Activated T-cell treated with anti-CD3 and anti-CD28 coated beads for 24 hours (primary cell): ENCODE measurements around the gene KRT1.

ENCODE experiments used
- DNase-seq: peaks from one replicate; pipeline ENCODE4 v3.0.0-alpha.2; 2020; ENCODE audit warnings: low read depth

KRT1 gene

DNA sequence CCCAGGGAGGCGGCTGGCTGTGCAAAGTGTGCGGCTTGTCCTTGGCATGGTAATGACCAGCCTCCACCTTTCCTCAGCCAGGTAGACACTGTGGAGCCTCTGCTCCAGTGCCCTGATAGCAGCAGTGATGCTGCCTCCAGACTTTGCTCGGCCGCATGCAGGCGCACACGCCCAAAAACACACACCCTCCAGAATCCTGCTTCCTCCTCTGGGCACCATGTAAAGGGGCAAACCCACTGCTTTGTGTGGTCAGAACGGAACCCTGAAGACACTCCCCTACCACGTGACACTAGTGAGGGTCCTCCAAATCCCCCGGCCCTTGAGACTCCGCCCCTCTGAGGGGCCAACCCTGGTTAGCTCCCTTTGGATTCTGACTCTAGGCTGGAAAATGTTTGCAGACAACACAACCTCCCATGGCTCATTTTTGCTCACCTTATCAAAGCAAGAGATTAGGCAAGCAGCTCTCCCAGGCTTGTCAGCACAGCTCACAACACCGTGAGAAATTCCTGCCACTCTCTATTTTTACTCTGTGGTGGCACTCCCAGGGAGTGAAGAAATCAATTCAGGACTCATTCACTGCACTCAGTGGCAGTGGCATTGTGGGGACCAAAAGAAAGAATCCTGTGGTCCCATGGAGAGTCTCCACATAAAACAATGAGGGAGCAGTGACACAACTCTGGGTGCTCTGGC is 18.6 kb upstream of the KRT1 start:
- no peak for DNase-seq

DNA sequence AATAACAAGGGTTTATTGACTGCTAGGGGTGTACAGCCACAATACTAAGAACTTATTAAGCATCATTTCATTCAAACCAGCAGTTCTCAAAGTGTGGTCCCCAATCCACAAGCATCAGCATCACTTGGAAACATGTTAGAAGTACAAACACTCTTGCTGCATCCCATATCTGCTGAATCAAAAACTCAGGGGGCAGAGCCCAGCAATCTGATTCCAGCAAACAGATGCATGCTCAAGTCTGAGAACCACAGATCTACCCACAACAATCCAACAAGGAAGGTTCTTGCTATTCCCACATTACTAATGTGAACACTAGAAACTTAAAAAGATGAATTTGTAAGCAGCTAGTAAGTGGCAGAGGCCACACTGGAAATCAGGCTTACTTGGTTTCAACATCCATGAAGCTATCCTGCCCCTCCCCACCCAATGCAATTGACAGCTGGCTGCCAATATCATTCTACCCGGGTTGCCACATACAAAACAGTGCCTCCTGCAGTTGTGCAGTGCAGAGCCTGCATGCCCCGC is 16.9 kb upstream of the KRT1 start:
- no peak for DNase-seq

DNA sequence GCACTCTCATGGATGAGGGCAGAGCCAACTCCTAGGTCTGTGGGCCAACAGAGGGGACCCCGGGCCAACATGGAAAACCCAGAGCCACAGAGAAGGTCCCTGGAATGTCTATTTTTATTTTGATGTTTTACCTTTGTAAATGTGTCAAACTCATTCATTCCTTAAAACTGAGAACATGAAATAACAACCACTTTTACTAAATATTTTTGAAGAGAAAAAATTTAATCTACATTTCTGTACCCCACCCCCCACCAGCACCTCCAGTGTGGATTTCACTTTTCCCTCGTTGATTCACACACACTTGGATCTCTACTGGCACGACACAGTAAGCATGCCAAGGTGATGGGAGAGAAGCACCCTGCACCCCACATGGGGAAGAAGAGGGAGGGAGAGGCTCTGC is 16.4 kb upstream of the KRT1 start:
- no peak for DNase-seq

DNA sequence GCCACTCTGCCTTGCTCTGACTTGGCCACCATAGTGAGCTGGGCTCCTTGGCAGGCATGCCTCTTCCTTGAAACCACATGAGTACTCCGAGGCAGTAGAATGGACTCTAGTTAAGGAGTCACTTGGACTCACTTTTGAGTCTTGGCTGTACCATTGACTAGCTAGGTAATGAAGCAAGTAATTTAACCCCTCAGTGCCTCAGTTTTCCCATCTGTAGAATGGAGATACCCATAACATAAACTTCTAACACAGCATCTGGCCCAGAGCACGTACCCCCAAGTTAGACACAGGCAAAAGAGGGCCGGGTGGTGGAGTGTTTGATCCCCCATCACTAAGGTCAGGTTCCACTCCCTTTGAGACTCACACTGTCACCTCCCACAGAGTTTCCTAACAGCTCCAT is 14.8 kb upstream of the KRT1 start:
- no peak for DNase-seq

DNA sequence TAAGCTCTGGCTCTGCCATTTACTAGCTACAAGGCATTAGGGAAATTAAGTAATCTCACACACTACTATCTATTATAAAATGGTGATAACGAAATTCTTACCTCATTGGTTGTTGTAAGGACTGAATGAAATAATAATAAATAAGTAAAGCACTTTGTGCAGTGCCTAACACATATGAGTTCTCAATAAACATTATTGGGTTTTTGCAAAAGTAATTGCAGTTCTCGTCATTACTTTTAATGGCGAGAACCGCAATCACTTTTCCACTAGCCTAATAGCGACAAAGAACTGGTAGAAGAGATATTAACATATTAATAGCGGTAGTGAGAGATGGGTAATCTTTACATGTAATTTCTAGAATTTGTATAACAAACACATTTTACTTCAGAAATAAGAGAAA is 13.9 kb upstream of the KRT1 start:
- no peak for DNase-seq

DNA sequence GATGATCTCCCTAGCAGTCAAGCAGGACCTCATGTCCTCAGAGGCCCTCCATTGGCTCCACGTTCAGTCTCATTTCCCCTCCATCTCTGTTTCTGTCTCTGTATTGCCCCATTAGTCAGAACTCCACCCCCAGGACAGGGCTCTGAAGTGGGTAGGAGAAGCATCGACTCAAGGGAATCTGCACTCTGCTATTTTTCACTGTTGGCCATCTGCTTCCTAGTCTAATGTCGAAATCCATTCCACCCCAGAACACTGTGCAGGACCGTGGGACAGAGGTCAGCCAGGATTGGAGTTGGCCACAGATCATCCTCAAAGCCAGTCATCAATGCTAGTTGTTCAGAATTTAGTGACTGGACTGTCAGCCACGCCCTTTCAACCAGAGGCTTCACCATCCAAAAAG is 13.1 kb upstream of the KRT1 start:
- no peak for DNase-seq

DNA sequence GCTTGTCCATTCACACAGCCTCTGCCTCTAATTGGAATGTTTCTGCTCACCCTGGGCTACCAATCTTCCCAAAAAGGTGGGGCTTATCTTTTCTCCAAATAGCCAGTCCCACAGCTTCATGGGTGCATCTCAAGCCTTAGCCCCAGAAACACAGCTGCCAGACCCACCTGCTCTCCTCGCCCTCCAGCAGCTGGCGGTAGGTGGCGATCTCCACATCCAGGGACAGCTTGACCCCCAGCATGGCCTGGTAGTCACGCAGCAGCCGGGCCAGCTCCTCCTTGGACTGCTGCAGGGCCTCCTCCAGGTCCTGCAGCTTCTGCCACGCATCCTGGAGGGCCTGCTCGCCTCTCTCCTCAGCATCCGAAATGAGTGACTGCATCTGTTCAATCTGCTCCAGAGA is 12.0 kb upstream of the KRT1 start:
- DNase-seq = no peak

DNA sequence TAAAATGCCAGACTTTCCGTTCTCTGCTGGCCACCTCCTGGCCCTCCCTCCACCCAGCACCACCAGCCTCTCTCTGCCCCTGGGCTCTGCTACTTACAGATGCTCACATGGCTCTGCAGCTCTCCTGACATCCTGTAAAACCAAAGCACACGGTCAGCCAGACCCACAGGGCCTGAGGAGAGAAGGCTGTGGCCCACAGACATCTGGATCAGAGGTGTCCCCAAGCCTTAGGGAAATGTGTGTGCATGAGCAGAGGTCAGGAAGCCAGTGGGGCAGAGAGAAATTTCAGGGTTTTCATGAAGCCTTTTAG is 11.6 kb upstream of the KRT1 start:
- DNase-seq = no peak

DNA sequence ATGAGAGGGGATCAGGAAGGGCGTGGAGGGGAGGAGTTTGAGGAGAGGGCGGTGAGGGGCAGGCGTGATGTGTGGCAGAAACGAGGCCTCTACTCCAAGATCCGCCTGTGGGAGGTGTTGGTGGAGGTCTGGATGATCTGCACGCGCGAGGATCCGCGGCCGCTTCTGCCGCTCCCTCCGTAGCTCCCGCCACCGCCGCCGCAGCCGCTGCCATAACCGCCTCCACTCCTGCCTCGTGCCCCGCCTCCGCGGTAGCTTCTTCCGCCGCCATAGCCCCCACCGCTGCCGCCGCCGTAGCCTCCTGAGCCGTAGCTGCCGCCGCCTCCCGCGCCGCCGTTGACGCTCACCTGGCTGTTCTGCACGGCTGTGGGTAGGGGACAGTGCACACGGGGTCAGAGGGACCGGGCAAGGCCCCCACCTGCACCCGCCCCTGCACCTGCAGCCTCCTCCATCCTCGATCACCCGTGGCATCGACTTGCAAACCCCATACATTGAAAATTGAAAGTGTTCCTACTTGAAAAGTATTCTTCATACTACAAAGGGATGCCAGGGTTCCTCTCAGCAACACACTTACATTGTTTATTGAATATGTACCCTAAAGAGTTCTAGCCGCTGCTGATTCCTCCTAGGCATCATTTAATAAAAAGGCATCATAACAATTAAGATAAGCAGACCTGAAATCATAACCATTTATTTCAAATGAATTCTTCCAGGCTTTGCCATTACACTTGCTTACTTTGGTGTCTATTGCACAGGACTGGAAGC is 11.1 kb upstream of the KRT1 start:
- DNase-seq = peak; percentile 32

DNA sequence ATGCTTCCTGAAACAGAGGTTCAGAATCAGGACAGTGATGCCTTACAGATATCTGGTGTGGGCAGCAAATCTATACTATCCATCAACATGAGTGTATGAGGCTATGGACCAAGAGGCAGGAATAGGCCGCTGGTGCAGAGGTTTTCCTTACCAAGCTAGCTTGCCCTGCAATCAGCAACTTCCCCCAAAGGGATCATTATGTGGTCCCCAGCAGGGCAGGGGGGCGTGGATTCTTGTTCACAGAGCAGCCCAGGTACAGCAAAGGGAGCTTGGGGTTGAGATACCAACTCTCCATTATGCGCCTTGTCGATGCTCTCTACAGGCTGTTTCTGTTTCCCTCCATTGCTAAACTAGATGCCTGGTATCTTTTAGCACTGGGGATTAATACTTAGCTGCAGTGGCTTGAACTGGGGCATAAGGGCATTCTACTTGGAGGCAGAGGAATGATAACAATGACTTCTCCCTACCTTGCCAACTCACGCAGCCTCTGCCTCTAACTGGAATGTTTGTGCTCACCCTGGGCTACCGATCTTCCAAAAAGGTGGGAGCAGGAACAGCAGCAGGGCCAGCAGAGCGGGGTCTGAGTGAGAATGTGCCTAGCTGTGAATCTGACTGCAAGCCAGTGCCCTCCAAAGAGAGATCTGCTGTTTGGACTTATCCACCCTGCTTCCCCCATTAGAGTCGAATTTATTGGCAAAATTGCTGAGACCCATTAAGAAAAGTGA is 10.3 kb upstream of the KRT1 start:
- DNase-seq = no peak

DNA sequence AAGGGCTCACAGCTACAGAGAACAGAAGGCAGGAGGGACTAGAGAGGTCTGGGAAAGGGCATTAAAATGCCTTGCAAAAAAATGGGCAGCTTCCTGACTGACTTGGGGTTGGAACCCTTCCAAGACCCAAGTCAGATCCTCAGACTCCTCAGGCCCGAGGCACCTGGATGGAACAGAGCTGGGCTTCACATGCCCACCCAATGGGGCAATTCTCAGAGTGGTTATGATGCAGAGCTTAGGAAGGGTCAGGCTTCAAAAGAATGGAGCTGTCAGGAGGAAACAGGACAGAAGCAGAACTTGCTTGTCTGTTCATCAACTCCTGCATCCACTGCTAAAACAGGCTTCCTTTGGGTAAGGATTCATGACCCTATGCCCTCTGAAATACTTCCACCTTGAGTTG is 9.7 kb upstream of the KRT1 start:
- DNase-seq = no peak

DNA sequence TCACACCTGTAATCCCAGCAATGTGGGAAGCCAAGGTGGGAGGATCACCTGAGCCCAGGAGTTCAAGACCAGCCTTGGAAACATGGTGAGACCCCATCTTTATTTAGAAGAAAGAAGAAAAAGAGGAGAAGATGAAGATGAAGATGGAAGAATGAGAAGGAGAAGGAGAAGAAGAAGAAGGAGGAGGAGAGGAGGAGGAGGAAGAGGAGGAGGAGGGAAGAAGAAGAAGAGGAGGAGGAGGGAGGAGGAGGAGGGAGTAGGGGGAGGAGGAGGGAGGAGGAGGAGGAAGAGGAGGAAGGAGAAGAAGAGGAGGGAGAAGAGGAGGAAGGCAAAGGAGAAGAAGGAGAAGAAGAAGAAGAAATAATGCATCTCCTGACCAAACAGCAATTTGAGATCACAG is 9.0 kb upstream of the KRT1 start:
- DNase-seq = no peak

DNA sequence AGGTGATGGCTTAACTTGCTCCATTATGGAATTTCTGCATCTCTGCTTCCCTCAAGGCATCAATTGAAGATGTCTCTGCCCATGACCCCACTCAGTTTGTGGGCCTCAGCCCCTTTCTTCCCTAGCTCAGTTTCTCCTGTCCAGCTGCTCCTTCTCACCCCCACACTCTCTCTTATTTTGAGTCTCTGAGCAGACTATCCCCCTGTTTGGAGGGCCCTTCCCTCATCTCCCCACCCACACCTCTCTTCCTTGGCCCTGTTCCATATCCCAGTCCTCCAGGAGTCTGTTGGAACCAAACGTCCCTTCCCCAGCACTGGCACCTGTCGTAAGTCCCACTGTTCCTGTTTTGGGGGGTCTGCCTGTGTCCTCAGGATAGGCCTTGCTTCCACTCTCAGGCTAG is 8.3 kb upstream of the KRT1 start:
- DNase-seq = no peak

DNA sequence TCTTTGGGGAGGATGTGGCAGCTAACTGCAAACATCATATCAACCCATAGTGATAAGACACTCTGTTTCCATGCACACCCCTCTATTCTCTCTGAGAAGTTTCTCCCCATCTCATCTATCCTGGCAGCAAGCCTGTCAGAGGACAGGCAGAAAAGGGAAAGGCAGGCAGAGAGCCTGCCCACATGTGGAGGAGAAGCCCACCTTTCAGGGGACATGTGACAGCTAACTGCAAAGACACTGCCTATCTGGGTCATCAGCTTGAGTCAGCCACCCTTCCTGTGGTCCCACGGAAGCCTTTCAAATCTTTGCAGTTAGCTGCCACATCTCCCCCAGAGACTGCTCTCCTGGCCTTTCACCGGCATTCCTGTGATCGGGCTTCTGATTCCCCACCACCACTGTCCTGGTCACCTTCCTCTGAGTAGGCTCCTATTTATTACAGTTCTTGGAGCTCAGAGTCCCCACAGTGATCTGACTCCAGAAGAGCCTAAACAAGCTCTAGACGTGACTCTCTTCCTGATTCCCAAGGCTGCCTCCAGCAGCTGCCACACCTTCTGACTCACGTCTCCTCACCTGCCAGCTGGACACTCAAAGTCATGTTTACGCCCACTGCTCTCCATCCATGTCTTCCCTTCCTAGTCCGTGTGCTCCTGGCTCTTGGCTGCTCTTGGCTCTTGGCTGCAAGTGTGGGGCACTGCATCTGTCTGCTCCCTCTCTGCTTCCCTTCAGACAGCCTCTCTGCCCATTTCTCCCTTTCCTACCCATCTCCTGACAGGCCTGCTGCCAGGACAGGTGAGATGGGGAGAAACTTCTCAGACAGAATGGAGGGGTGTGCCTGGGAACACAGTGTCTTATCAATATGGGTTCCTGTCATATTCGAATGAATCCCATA is 7.5 kb upstream of the KRT1 start:
- no peak for DNase-seq

DNA sequence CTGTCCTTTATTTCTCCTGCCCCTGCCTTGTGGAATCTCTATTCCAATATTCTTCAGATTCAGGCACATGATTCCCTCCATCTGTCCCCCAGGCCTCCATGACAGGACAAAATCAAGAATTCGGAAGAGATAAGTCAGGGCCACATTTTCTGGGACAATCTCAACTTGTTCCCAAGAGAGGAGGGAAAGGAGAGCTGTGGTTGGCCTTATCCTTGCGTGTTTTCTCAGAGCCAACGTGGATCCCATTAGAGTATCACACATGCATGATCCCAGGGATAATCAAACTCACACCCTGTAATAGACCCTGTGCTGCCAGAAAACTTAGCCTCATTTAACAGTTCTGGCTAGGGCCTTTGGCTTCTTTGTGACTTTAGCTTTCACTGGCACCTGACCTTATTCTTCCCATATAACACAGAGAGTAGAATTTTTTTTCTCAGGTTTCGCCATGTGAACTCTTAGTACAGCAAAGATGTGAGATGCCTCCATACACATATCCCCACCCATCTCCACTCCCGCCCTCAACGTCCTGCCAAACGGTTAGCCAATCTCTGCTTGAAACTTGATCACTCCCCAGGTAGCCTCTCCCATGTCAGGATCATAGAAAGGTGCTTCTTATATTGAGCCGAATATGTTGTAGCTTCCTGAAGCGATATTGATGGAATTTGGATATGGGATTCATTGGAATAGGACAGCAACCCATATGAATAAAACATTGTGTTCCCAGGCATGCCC is 6.7 kb upstream of the KRT1 start:
- no peak for DNase-seq

DNA sequence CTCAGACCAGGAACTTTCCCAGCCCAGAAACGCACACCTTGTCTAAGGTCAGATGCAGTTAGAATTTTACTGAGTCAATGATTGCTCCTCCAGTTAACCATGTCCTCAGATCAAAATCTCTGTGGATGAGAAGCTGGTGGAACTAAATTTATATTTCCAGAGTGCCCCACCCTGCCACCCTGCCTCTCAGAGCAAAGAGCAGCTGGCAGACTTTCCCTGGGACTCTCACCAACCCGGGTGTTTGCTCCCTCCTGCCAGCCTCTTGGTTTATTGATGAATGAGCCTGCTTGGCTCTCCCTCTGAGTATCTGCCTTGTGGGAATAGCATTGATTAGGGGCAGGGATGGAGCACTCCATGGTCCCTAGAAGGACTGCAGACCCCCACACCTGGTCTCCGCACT is 5.9 kb upstream of the KRT1 start:
- no peak for DNase-seq

DNA sequence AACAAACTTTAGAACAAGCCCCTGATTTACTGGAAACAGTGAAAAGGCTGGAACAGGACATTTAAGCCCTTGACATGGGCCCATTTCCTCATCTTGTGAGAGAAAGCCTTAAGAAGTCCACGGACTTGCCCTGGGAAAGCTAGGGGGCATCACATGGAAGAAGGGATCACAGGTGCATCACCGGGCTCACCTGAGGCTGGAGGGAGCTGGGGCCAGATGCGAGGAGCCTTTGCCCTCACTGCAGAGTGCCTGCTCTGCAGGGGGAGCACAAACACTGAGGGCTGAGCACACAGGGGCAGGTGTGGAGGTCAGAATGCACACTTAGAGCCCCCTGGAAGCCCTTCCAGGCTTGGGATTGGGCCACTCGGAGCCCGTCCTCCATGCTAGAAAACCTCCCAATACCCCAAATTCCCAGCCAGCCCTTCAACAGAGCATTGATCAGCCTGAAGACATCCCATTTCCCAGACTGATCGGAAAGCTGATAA is 5.2 kb upstream of the KRT1 start:
- no peak for DNase-seq

DNA sequence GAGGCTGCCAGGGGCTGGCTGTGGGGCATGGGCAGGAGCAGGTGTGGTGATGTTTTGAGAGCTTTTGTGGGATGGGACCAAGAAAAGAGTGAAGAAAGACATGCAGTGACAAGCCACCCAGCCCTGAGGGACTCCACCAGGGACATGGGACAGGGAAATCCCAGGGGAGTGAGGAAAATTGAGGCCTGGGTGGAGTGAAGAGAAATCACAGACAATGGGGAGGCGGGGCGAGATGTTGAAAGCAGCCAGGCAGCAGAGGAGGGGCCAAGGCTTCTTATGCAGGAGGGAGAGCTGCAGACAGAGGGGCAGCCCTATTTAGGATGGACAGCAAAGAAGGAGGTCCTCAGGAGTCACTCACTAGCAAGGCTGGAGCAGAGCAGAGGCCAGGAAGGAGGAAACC is 4.2 kb upstream of the KRT1 start:
- no peak for DNase-seq

DNA sequence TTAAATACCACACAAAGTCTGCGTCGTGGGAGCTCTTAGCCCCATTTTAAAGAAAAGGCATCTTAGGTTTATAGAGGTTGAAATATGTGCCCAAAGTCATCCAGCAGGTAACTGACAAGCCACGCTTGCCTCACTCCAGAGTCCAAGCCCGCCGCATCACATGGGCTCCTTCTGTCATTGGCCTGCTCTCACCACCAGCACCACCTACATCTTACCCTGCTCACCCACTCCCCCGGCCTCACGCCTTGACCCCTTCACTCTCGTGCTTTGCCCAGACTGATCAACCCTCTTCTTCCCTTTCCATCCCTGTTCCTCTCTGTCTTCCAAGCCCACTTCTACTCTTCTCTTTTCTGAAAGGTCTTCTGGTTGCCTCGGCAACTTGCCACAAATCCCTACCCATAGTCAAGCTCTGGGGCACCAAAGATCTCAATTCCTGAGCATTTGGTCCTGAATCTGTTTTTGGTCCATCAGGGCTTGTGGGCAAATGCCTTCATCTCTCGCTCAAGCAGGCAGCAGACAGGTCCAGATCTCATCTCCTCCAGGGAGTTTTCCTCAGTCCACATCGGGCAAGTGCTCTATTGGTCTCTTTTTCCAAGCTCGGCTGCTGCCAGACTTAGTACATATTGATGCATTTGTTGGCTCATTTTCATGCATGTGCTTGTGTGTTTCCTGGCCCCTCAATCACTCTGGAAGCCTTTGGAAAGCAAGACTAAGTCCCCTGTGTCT is 3.5 kb upstream of the KRT1 start:
- no peak for DNase-seq

DNA sequence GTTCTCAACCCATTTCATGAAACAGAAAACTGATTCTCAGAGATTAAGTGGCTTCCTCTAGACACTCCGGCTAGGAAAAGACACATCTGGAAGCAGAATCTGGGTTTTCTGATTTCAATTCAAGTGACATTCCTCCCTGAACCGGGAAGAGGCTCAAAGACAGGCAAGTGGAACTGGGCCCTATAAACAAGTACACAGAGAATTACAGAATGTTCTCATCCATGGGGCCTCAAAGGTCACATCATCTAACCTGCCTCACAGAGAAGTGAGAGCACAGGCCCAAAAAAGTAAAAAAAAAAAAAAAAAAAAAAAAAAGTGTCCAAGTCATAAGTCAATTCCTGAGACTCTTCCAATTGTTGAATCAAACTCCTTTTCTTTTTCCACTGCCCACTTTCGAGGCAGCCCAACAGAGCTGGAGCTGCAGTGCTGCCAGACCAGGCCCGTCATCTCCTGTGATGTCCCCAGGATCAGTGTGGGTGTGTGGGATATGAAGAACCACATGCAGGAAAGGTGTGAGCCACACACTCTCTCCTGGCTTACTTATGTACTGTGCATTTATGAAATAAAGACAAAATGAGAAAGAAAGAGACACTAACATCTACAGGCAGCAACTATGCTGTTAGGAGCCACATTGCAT is 2.8 kb upstream of the KRT1 start:
- DNase-seq = no peak

DNA sequence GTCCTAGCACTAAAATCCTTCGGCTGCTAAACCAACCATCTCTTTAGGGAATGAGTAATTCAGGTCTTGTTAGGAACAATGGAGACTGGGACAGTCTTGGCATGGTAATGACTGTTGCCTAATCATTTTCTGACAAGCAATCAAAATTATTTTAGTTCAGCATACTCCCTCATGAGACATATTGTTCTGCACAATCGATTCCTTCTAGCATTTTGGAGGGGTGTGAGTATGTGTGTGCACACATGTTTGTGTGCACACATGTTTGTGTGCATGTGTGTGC is 2.1 kb upstream of the KRT1 start:
- no peak for DNase-seq
